Loucy (cell line): ENCODE data around the gene RNF223.

Source experiments
- EZH2phosphoT487 ChIP-seq: fragments of 200-600 bp; IDR thresholded peaks from 2 replicates; pipeline ENCODE4 v1.6.1; 2018; ENCODE audit warnings: antibody characterized with exemption, mild to moderate bottlenecking, moderate library complexity, borderline replicate concordance
- TF ChIP-seq, protein P1 (sequence below): fragments of 200-600 bp; sonication (generic); conservative IDR thresholded peaks from 2 replicates; pipeline ENCODE4 v1.5.1; 2014; ENCODE audit warnings: mild to moderate bottlenecking, antibody characterized with exemption, low read length

DNA sequence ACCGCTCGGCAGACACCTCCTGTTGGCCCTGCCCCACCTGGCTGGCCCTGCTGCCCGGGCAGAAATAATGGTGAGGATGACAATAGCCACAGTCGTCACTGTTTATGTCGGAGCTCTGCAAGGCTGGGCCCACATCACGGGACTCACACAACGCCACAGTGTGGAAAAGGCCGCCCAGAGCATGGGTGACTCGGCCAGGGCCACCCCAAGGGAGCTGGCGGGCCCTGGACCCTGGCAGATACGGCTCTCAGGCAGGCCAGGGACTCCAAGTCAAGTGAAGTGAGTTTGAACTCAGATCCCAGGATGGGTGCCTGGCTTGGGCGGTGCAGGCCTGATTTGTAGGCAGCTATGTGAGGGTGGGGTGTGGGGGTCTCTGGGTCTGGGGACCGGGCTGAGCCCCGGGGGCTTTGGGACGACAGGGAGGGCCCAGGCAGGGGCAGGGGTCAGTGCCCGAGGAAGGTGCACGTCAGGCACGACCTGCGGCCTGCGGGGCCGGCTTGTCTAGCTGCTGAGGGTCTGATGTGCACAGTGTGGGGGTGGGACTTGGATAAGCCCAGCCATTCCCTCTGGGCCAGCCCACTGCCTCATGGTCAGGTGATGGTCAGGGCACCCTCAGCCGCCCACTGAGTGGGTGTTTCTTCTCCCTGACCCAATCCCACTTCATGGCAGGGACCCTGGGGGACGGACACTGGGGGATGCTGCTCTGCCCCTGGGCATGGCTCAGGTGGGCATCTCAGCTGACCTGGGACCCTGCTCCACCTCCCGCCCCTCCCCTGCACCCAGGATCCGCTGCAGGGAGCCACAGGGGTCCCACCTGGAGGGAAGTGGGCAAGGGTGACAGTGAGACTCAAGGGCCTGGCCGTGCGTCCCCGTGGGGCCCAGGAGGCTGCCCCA, 1.0 kb downstream of the RNF223 start:
- TF ChIP-seq, protein P1, sequence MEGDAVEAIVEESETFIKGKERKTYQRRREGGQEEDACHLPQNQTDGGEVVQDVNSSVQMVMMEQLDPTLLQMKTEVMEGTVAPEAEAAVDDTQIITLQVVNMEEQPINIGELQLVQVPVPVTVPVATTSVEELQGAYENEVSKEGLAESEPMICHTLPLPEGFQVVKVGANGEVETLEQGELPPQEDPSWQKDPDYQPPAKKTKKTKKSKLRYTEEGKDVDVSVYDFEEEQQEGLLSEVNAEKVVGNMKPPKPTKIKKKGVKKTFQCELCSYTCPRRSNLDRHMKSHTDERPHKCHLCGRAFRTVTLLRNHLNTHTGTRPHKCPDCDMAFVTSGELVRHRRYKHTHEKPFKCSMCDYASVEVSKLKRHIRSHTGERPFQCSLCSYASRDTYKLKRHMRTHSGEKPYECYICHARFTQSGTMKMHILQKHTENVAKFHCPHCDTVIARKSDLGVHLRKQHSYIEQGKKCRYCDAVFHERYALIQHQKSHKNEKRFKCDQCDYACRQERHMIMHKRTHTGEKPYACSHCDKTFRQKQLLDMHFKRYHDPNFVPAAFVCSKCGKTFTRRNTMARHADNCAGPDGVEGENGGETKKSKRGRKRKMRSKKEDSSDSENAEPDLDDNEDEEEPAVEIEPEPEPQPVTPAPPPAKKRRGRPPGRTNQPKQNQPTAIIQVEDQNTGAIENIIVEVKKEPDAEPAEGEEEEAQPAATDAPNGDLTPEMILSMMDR = no peak
- no peak for TF ChIP-seq EZH2phosphoT487
